ENCODE data around the gene NECAP2.
A peak's percentile ranks its signal among the peaks of the same experiment; 100 is the strongest.
"Not testable (repeated sequence)": the region's sequence is repeated elsewhere in the genome, so short reads cannot be mapped to it uniquely, and the experiment has no call there.

NECAP2 gene

DNA sequence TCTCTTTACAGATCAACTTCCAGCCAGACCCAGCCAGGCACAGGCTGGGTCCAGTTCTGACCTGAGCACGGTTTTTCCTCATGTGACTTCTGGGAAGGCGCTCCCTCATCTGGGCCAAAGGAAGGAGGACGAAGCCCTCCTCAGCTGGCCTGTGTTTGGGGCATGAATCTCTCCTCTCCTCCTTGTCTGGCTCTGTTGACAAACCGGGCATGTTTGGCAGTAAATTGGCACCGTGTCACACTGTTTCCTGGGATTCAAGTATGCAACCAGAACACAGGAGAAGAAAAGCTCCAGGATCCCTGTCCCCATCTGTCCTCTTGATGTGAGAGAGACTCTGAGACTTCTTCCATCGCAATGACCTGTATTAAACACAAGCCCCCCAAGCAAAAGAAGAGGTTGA, 18.3 kb downstream of the NECAP2 start:
- no peak for DNase-seq (ENCODE audit: low read depth in 3 of 3)

DNA sequence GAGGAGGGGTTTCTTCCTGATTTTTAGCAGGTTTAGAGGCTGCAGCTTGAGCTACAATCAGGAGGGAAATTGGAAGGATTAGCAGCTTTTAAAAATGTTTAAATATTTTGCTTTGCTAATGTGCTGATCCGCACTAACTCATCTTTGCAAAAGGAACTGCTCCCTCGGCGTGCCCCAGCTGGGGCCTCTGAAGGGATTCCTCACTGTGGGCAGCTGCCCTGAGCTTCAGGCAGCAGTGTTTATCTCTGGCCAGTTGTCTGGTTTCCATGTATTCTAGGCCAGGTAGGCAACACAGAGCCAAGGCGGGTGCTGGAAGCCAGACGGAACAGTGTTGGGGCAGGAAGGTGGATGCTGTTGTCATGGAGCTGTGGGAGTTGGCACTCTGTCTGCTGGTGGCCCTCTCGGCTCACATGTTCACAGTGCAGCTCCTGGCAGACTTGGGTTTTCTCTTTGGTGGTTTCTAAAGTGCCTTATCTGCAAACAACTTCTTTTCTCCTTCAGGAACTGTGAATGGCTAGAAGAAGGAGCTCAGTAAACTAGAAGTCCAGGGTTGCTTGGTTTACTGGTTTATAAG, 18.9 kb downstream of the NECAP2 start:
- no peak for DNase-seq (ENCODE audit: low read depth in 3 of 3)

DNA sequence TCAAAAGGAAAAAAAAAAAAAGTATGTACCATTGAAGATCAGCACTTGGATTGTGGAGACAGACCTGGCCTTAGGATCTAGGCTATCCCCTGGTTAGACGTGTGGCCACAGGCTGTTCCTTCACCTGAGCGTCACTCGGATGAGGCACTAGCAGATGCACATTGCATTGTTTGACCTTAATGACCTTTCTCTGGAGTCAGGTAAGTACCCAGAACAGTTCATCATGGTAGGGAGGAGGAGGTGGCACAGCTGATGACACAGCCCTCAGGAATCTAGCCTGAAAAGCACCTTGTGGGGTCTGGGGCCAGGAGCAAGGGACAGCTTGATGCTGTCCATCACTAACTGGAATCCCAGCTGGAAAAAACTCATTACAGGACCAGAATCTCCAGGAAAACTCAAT, 21.2 kb downstream of the NECAP2 start:
- DNase-seq (ENCODE audit: low read depth in 3 of 3) = no peak

DNA sequence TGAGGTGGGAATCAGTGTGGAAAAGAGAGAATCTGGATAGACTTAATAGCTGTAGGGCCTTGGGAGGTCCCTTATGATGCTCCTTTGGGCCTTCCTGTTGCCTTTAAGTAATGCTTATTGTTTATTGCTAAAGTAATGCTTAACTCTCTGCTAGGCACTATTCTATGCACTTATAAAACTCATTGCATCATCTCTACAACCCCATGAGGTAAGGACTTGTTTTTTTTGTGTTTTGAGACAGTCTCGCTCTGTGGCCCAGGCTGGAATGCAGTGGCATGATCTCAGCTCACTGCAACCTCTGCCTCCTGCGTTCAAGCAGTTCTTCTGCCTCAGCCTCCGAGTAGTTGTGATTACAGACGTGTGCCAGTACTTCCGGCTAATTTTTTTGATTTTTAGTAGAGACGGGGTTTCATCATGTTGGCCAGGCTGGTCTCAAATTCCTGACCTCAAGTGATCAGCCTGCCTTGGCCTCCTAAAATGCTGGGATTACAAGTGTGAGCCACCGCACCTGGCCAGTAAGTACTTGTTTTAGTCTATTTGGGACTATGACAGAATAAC, 22.3 kb downstream of the NECAP2 start:
- DNase-seq (ENCODE audit: low read depth in 3 of 3) = no peak

DNA sequence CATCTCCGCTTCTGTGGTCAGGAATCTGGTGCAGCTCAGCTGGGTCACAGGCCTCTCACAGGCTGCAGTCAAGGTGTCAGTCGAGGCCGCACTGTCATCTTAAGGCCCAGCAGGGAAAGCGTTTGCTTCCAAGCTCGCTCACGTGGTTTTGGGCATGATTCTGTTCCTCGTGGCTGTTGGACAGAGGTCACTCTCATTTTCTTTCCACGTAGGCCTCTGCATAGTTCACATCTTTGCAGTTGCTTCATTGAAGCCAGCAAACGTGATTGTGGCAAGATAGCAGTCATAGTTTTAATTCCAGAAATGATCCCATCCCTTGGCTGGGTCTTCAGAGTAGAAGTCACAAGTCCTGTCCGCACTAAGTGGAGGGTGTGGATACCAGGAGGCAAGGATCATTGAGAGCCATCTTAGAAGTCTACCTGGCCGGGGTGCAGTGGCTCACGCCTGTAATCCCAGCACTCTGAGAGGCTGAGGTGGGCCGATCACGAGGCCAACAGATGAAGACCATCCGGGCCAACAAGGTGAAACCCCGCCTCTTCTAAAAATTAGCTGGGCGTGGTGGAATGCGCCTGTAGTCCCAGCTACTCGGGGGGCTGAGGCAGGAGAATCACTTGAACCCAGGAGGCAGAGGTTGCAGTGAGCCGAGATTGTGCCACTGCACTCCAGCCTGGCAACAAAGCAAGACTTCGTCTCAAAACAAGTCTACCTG, 24.5 kb downstream of the NECAP2 start:
- DNase-seq (ENCODE audit: low read depth in 3 of 3) = no peak

DNA sequence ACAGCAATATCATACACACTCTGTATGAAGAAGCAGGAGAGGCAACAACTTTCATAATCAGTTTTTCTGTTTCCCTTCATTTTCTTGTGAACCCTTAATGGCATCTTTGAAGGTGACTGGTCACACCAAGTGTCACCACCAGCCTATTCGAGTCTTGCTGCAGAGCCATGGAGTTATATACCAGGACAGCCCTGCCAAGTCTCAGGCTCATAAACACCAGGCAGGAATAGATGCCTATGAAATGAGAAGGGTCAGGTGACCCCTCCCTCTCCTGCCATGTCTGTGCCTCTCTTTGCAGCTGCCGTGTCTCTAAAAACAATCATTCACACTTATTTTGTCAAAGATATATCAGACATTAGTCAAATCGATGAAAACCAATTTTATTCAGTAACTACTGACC, 28.0 kb downstream of the NECAP2 start:
- no peak for DNase-seq (ENCODE audit: low read depth in 3 of 3)

GRCh38 chr1:16474166-16474800, 33.8 kb downstream of the NECAP2 start:
- no peak for DNase-seq (ENCODE audit: low read depth in 3 of 3)

- not testable (repeated sequence) for DNase-seq (ENCODE audit: low read depth in 3 of 3)
These were observed 34.4 kb downstream of the NECAP2 start for GRCh38 chr1:16474891-16475290.

DNA sequence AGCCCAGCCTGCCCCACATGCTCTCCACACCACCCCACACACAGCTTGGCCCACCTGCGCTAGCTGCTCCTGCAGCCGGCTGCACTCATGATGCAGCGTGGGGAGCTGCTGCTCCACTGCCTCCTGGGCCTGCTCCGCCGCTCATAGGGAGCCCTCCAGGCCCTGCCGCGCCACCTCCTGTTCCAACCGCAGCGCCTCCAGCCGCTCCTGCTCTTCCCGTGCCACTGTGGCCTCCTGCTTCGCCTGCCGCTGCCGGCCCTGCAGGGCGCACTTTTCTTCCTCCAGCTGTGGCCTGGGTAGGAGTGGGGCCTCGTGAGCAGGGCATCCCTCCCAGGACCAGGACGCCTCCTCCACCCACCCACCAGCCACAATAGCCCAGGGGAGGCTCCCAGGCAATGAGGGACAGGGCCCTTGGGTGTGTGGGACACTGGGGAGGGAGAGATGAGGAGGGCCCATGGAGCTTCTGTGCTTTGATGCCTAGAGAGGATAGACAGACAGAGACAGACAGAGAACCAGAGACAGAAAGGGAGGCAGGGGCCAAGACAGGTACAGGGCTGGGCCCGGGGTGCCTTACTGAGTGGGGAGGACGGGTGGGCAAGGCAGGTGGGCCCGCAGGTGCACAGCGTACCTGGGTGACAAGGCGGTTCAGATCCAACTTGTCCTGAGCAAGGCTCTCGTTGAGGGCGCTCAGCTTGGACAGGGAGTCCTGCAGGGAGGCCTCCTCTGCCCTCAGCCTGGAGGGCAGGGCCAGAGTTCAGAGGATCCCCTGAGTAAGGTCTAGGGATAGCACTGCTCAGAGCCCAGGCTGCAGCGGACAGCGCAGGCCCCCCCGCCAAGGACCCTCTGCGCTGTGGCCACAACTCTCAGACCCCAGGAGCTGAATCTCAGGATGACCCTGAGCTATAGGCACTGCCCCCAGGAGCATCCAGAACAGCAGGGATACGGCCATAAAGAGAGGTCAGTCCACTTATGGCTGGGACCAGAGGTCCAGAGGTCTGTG, 35.5 kb downstream of the NECAP2 start:
- not testable (repeated sequence) for DNase-seq (ENCODE audit: low read depth in 3 of 3)

DNA sequence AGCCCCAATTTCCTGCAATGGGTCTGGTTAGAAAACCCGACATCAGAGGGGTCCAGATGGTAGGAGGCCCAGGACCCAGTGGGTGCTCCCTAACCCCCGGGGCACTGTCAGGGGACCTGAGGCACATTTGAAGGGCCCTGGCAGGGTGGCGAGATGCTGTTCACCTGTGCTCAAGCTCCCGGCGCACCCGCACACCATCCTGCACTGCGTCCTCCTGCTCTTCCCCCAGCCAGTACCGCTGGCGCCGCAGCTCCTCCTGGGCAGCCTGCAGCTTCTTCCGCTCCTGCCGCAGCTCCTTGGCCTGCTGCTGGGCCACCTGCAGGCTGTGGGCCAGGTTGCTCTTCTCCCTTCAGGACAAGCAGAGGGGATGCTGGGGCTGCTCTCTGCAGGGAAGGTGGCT, 37.6 kb downstream of the NECAP2 start:
- DNase-seq (ENCODE audit: low read depth in 3 of 3) = no peak

DNA sequence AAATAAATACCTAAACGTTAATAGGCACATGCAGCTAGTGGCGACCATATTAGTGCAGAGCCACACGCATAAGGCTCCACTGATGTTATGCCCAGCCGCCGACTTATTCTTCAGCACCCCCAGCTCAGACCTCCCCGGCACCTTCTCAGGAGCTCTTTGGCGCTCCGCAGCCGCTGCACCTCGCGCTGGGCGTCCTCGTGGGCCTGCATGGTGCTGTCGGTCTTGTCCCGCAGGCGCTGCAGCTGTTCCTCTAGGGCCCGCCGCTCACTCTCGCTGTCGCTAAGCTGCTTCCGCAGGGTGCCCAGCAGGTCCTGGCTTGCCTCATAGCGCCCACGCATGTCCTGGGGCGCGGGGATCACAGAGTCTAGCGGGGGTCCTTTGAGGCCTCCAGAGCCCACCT, 42.6 kb downstream of the NECAP2 start:
- DNase-seq (ENCODE audit: low read depth in 3 of 3) = not testable (repeated sequence)

DNA sequence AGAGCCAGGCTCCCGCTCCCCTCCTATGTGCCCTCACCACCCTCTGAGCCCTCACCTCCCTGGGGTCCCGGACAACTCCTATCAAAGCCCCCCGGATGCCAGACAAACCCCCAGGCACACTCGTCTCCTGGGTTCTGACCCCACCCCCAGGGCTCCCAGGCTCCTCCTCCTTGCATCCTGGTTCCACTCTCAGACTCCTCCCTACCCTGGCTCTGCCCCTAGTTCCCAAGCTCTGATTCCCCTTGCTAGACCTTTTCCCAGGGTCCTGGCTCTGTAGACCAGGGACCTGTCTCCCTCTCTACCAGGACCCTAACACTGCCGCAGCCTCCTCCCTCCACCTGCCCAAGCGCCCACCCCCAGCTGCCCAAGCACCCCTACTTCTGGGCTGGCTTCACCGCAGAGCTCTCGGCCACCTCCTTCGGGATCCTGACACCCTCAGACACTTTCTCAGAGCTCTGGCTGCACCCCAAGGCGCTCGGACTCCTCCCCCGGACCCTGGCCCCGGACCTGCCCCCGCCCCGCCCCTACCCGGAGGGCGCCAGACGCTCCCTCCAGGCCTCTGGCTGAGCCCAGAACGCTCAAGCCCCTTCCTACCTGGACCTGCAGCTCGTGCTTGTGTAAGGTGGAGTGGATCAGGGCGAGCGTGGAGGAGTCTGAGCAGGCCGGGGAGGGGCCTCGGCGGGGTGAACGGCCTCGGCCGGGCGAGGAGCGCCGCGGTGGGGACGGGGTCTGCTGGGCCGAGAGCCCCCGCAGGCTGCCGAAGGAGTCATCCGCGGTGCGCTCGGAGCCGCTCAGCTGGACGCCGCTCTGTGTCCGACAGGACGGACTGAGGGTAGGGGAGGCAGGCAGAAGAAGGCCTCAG, 43.3 kb downstream of the NECAP2 start:
- not testable (repeated sequence) for DNase-seq (ENCODE audit: low read depth in 3 of 3)

DNA sequence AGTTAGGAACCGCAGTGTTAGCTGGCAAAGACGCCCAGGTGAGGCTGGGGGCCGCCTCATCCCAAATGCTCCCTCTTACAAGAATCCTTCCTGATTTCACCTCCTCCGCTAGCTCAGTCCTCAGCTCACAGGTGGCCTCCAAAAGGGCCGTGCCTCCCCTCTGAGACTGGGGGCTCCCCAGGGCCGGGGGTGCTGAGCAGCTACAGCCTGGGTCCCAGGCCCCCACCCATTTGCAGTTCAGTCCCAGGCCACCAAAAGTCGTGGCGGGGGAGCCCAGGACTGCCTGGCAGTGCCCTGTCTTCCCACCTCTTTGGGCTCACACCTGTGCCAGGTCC, 43.9 kb downstream of the NECAP2 start:
- no peak for DNase-seq (ENCODE audit: low read depth in 3 of 3)

DNA sequence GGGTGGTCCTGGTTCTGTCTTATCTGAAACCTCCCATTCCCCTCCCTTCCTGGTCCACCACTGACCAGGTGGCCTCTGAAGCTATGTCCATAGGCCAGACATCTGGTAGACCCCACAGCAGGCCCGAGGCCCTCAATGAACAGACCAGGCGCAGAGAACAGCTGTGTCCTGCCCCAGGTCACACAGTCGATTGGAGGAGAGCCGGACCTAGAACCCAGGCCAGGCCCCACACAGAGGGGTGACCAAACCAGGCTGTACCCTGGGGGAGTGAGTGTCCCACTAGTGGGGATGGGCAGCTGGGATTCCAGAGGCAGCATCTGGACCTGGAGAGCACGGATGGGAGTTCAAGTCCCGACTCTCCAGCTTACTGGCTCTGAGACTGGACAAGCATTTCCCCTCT, 44.4 kb downstream of the NECAP2 start:
- DNase-seq (ENCODE audit: low read depth in 3 of 3) = no peak

DNA sequence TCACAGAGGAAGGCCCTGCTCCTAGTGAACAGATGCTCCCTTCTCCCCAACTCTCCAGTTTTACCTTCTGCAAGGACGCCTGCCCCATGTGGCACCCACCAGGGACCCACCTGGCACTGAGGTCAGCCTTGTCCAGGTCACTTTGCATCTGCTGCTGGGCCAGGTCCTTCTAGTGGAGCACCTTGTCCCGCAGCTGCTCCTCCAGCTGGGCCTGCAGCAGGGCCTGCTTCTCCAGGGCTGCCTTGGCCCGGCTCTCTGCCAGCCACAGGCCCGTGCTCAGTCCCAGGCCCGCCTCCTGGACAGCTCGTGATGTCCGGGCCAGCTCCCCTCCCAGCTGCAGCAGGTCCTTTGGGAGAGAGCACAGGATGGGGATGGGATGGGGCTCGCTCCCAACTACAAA, 45.8 kb downstream of the NECAP2 start:
- DNase-seq (ENCODE audit: low read depth in 3 of 3) = not testable (repeated sequence)

DNA sequence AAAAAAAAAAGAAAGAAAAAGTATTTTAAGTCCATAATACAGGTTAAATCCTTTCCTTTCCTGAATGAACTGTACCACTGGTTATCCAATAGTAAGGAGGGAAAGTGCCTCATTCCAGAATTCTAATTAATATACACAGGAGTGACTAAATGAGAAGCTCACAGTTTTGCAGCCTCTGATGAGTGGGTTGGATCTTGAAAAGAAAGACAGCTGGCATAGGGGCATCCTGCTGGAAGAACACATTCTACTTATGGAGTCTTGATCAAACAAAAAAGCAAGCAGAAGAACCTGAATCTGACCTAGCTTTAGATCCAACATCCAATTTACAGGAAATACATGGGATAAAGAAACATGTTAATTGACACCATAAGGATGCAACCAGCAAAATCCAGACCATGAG, 46.5 kb downstream of the NECAP2 start:
- DNase-seq (ENCODE audit: low read depth in 3 of 3) = not testable (repeated sequence)

- not testable (repeated sequence) for DNase-seq (ENCODE audit: low read depth in 3 of 3)
These were observed 48.8 kb downstream of the NECAP2 start for GRCh38 chr1:16489195-16489880.

DNA sequence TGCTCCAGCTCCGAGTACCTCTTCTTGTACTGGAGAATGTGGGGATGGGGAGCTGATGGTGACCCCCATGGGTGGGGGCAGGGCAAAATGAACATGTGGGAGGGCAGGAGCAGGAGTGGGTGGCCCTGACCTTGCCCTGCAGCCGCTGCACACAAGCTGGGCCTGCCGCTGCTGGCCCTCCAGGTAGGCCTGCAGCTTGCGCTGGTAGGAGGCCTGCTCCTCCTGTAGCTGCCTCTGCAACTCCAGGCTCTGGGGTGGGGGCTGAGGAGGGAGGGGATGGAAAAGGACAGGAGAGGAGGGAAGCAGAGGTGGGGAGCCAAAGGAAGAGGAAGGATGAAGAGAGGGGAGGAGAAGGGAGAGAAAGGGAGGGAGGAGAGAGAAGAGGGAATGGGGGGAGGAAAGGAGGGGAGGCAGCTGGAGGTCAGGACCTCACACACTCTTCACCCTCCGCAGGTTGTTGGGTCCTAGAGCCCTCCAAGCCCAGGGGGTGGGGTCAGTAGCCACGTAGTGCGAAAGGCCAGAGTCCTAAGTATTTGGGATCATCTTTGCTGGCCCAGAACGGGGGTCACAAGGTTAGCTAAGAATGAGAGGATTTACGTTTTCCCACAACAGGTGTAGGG, 50.6 kb downstream of the NECAP2 start:
- DNase-seq (ENCODE audit: low read depth in 3 of 3) = no peak

GRCh38 chr1:16492937-16493336, 52.4 kb downstream of the NECAP2 start:
- DNase-seq (ENCODE audit: low read depth in 3 of 3) = peak in 1 of 3 donors; percentile 18

DNA sequence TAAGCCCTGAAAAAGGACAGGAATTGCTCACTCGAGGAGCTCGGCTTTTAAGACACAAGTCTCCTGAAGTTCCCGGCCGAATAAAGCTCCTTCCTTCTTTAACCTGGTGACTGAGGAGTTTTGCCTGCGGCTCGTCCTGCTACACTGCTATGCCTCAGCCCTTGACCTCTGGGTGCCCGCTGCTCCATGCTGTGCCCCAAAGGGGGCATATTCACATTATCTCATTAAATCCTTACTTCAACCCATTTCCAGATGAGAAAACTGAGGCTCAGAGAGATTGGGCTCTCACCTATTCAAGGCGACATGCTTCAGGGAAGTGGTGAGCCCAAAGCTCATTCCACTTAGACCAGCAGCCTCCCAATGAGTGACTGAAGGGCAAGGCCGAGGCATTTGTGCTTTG, 53.2 kb downstream of the NECAP2 start:
- DNase-seq (ENCODE audit: low read depth in 3 of 3) = not testable (repeated sequence)

Data from stimulated activated CD4-positive, alpha-beta T cell treated with anti-CD3 and anti-CD28 coated beads, TNF-alpha, amount 100 ng/mL, for 48 hours (primary cell).